Fibroblast of lung (primary cell): ENCODE results near the gene RAB28. TPM values are rescaled to one million over a fixed set of nuclear protein-coding genes. Genes with fewer than 3 reads are reported as not detected.

Experiments used
- DNase-seq, 2 donors: peaks; one replicate each; pipeline versions ENCODE4 v3.0.0 to v3.0.0-alpha.2; 2010; ENCODE audit warnings: low read depth in 2 of 2
- H2AFZ ChIP-seq: 2 replicates; pipeline ENCODE4 v1.5.1; 2012; ENCODE audit warnings: low read length, control low read depth, inconsistent platforms
- H3K27ac ChIP-seq: 2 replicates; pipeline ENCODE4 v1.5.1; 2011; ENCODE audit warnings: low read length, control low read depth; ENCODE audit not compliant: insufficient read depth
- H3K27me3 ChIP-seq: 2 replicates; pipeline ENCODE4 v1.5.1; 2011; ENCODE audit warnings: mild to moderate bottlenecking, low read length; ENCODE audit not compliant: control insufficient read depth, insufficient read depth
- H3K36me3 ChIP-seq: 2 replicates; pipeline ENCODE4 v1.5.1; 2011; ENCODE audit warnings: low read length; ENCODE audit not compliant: control insufficient read depth, insufficient read depth
- H3K4me1 ChIP-seq: 2 replicates; pipeline ENCODE4 v1.5.1; 2011; ENCODE audit warnings: low read length; ENCODE audit not compliant: control insufficient read depth, insufficient read depth; ENCODE audit errors: extremely low read depth
- H3K4me2 ChIP-seq: 2 replicates; pipeline ENCODE4 v1.5.1; 2011; ENCODE audit warnings: low read length, control low read depth; ENCODE audit not compliant: insufficient read depth; ENCODE audit errors: extremely low read depth
- H3K4me3 ChIP-seq, 4 experiments: fragments of 200-600 bp in 1 of 4; sonication (generic) in 1 of 4; replicated peaks in 1 of 4; 2 replicates each; pipeline ENCODE4 v1.5.1; 2011 to 2016; ENCODE audit warnings: low read length in 4 of 4, low read depth in 3 of 4, mild to moderate bottlenecking in 3 of 4, control low read depth in 2 of 4, inconsistent platforms in 1 of 4, mixed read lengths in 1 of 4; ENCODE audit not compliant: insufficient read depth in 1 of 4; ENCODE audit errors: control extremely low read depth in 1 of 4
- H3K79me2 ChIP-seq: 2 replicates; pipeline ENCODE4 v1.5.1; 2012; ENCODE audit warnings: mild to moderate bottlenecking, low read length, inconsistent platforms; ENCODE audit not compliant: control insufficient read depth, insufficient read depth
- H3K9ac ChIP-seq: 2 replicates; pipeline ENCODE4 v1.5.1; 2011; ENCODE audit warnings: mild to moderate bottlenecking, low read length, control low read depth; ENCODE audit not compliant: insufficient read depth
- H3K9me3 ChIP-seq: 2 replicates; pipeline ENCODE4 v1.5.1; 2012; ENCODE audit warnings: low read depth, low read length; ENCODE audit not compliant: control insufficient read depth, insufficient read depth
- H4K20me1 ChIP-seq: 2 replicates; pipeline ENCODE4 v1.5.1; 2011; ENCODE audit warnings: low read length; ENCODE audit not compliant: control insufficient read depth, insufficient read depth; ENCODE audit errors: extremely low read depth
- EZH2 ChIP-seq: IDR thresholded peaks from 2 replicates; pipeline ENCODE4 v1.5.1; 2012; ENCODE audit warnings: low read length, control low read depth, mild to moderate bottlenecking; ENCODE audit errors: missing control alignments
- polyA plus RNA-seq, 2 donors: library from polyadenylated mRNA; depleted of rRNA in 1 of 2; stranded (reverse) in 1 of 2; unstranded in 1 of 2; fragments of >200 nt; gene quantifications; 2 replicates each; pipeline ENCODE4 v1.2.1, GENCODE V29; 2011 to 2012; ENCODE audit warnings: missing spikeins in 1 of 2
- total RNA-seq: library from RNA; depleted of rRNA; stranded (reverse); fragments of >200 nt; gene quantifications from 2 replicates; pipeline ENCODE4 v1.2.1, GENCODE V29; 2014
- TF ChIP-seq, protein P1 (sequence below), 2 donors: IDR thresholded peaks in 1 of 2; conservative IDR thresholded peaks in 1 of 2; 1 replicate in 1 of 2; 2 replicates in 1 of 2; pipeline ENCODE4 v1.5.1; 2011 to 2012; ENCODE audit warnings: low read length in 2 of 2, control low read depth in 1 of 2, inconsistent platforms in 1 of 2, low read depth in 1 of 2, mild to moderate bottlenecking in 1 of 2

Gene RAB28
- total and polyA plus RNA-seq, 2 donors (not counting 1 experiment from before 2014, with no cell fraction given): 17.7 to 18.1 TPM

DNA sequence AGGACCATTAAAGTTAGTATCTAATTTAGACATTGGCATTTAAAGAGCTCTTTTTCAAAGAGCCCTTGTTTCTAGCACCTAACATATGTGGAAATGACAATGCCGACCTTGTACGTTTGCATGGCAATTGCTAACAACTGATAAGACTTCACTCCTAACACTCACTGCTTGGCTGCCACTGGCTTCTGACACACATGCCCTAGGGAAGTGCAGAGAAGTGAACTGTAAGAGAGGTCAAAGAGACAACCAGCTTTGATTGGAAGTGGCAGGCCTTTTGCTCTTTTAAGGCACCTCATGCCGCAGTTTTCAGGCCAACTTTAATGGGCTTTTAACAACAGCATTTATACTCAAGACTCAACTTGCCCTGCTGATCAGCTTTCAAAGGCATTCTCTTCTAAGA is 158.4 kb downstream of the RAB28 start:
- H3K27ac ChIP-seq: no peak overlapping the region
- H2AFZ ChIP-seq: no peak overlapping the region
- H3K4me3 ChIP-seq: no peak overlapping the region
- no peak overlapping the region for H3K9ac ChIP-seq
- no peaks in the 10 kb centered on the region for H3K9me3 ChIP-seq
- no peaks in the 10 kb centered on the region for H3K27me3 ChIP-seq
- no peaks in the 10 kb centered on the region for H3K36me3 ChIP-seq
- peaks cover 5% of the 10 kb centered on the region for H3K4me1 ChIP-seq
- H4K20me1 ChIP-seq: no peaks in the 10 kb centered on the region
- H3K79me2 ChIP-seq: no peaks in the 10 kb centered on the region
- H3K4me2 ChIP-seq: no peak overlapping the region
- no peak for TF ChIP-seq EZH2
- no peak for DNase-seq

DNA sequence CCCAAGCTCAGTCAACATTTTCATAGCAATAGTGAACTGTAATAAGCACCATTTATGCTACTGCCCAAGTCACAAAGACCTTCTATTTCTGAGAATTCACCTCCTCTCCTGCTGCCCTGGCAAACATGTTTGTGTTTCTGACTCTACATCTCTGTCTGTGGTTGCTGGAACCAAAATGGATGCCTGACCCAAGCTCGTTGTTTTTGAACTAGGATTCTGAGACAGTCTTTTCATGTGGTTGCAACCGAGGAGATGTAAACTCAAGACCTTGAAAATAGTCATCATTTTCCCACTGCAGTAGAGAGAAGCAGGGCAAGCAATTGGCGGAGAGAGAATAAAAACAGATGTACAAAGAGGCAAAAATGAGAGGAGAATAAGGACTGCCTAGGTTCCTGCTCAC is 160.2 kb downstream of the RAB28 start:
- Histone ChIP-seq H3K9me3 (no peaks in the 10 kb centered on the region), H3K9ac (no peak overlapping the region), H3K4me2 (no peak overlapping the region), H4K20me1 (no peaks in the 10 kb centered on the region), H3K36me3 (no peaks in the 10 kb centered on the region), H3K4me3 (no peak overlapping the region), H3K79me2 (no peaks in the 10 kb centered on the region), H3K27me3 (no peaks in the 10 kb centered on the region), H3K27ac (no peak overlapping the region), H2AFZ (no peak overlapping the region), H3K4me1 (peaks cover 5% of the 10 kb centered on the region)
- peak in 1 of 2 donors; percentile 28 for DNase-seq
- no peak for TF ChIP-seq EZH2
- TF ChIP-seq, protein P1, sequence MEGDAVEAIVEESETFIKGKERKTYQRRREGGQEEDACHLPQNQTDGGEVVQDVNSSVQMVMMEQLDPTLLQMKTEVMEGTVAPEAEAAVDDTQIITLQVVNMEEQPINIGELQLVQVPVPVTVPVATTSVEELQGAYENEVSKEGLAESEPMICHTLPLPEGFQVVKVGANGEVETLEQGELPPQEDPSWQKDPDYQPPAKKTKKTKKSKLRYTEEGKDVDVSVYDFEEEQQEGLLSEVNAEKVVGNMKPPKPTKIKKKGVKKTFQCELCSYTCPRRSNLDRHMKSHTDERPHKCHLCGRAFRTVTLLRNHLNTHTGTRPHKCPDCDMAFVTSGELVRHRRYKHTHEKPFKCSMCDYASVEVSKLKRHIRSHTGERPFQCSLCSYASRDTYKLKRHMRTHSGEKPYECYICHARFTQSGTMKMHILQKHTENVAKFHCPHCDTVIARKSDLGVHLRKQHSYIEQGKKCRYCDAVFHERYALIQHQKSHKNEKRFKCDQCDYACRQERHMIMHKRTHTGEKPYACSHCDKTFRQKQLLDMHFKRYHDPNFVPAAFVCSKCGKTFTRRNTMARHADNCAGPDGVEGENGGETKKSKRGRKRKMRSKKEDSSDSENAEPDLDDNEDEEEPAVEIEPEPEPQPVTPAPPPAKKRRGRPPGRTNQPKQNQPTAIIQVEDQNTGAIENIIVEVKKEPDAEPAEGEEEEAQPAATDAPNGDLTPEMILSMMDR (conservative IDR thresholded peaks at IDR 0.05 in 1 of 2, IDR thresholded peaks at IDR 0.05 in 1 of 2; ENCODE audit: low read depth in 1 of 2, low read length in 2 of 2): no peak

DNA sequence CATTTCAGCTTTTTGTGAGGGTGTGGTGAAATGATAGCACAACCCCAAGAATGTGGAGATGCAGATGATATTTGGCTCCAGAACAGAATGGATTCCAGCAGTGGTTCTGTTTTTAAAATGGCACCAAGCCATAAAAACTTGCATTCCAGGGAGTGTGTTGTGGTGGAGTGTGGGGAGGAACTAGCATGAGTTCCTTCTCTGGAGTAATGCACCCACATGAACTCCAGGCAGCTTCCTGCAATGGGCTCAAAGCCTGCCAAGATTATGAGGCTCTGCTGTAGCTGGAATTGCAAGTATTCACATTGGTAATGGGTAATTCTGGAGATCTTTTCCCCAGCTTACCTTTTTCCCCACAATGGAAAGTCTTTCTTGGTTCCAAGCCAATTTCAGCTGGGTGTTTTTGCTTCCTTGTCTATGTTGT is 161.4 kb downstream of the RAB28 start:
- Histone ChIP-seq H3K4me2 (no peak overlapping the region), H3K27ac (no peak overlapping the region)

More for the DNA sequence above, 161.4 kb downstream of the RAB28 start:
- Histone ChIP-seq H3K79me2 (no peaks in the 10 kb centered on the region), H3K27me3 (no peaks in the 10 kb centered on the region), H3K36me3 (no peaks in the 10 kb centered on the region), H3K4me3 (no peak overlapping the region), H3K9me3 (no peaks in the 10 kb centered on the region), H3K4me1 (peaks cover 5% of the 10 kb centered on the region), H2AFZ (no peak overlapping the region), H3K9ac (no peak overlapping the region), H4K20me1 (no peaks in the 10 kb centered on the region)
- peak; percentile 55 to 99 for DNase-seq
- no peak for TF ChIP-seq EZH2
- TF ChIP-seq, protein P1 (conservative IDR thresholded peaks at IDR 0.05 in 1 of 2, IDR thresholded peaks at IDR 0.05 in 1 of 2; ENCODE audit: low read depth in 1 of 2, low read length in 2 of 2): no peak

Other genes with a start within 250 kb of the RAB28 start
- gene NKX3-2, start 60.2 kb upstream of the RAB28 start, total RNA-seq: 0.26 and 1.3 TPM in 2 replicates
- 0.24 and 0.59 TPM in 2 replicates for gene NKX3-2, start 60.2 kb upstream of the RAB28 start, polyA plus RNA-seq
- 26.5 and 34.3 TPM in 2 replicates for gene BOD1L1, start 143.4 kb upstream of the RAB28 start, total RNA-seq
- 18.2 and 20.1 TPM in 2 replicates for gene BOD1L1, start 143.4 kb upstream of the RAB28 start, polyA plus RNA-seq